A549 (cell line): ENCODE data around the gene ZNF425. TPM values are rescaled to one million over a fixed set of nuclear protein-coding genes. Genes with fewer than 3 reads are reported as not detected.

ENCODE experiments used
- BCL3 ChIP-seq: fragments of >200 bp; sonication (Bioruptor Twin); formaldehyde crosslinking; IDR thresholded peaks from 3 replicates; pipeline ENCODE4 v1.6.1; 2016
- CBX8 ChIP-seq: fragments of 200-600 bp; sonication (generic); IDR thresholded peaks from 2 replicates; pipeline ENCODE4 v1.6.1; 2016
- CEBPB ChIP-seq, 2 experiments: fragments of >200 bp in 1 of 2; sonication (Bioruptor Twin) in 1 of 2; formaldehyde crosslinking in 1 of 2; IDR thresholded peaks; 2 replicates each; pipeline ENCODE4 v1.6.1; 2012 to 2016
- CHD2 ChIP-seq: fragments of 150-350 bp; IDR thresholded peaks from 2 replicates; pipeline ENCODE4 v1.6.1; 2014; ENCODE audit warnings: low read length; ENCODE audit not compliant: partially characterized antibody
- CHD4 ChIP-seq: fragments of 200-600 bp; sonication (generic); IDR thresholded peaks from 2 replicates; pipeline ENCODE4 v1.6.1; 2016; ENCODE audit warnings: antibody characterized with exemption, mild to moderate bottlenecking, borderline replicate concordance
- CTCF ChIP-seq: fragments of >200 bp; sonication (Bioruptor Twin); formaldehyde crosslinking; IDR thresholded peaks from 3 replicates; pipeline ENCODE4 v1.5.1; 2016
- E2F6 ChIP-seq: IDR thresholded peaks from 2 replicates; pipeline ENCODE4 v1.6.1; 2012; ENCODE audit warnings: low read depth, borderline replicate concordance
- EHF ChIP-seq: fragments of 250-450 bp; sonication (Bioruptor Pico); IDR thresholded peaks from 2 replicates; pipeline ENCODE4 v1.5.0; 2020; ENCODE audit warnings: mild to moderate bottlenecking
- ELK1 ChIP-seq: fragments of 150-350 bp; IDR thresholded peaks from 2 replicates; pipeline ENCODE4 v1.6.1; 2014; ENCODE audit warnings: low read depth, mild to moderate bottlenecking, low read length
- EP300 ChIP-seq, 2 experiments: fragments of >200 bp; sonication (Bioruptor Twin); formaldehyde crosslinking; IDR thresholded peaks; 2 replicates in 1 of 2; 3 replicates in 1 of 2; pipeline ENCODE4 v1.6.1; 2016 to 2017
- ESRRA ChIP-seq: fragments of 150-350 bp; IDR thresholded peaks from 2 replicates; pipeline ENCODE4 v1.6.1; 2014; ENCODE audit warnings: mild to moderate bottlenecking, low read length, borderline replicate concordance
- FOSB ChIP-seq: fragments of 250-450 bp; sonication (Bioruptor Pico); IDR thresholded peaks from 2 replicates; pipeline ENCODE4 v1.5.0; 2020; ENCODE audit warnings: mild to moderate bottlenecking, moderate library complexity
- FOSL2 ChIP-seq, 2 experiments: fragments of 450-650 bp in 1 of 2; fragments of >200 bp in 1 of 2; sonication (Bioruptor Twin) in 1 of 2; formaldehyde crosslinking; IDR thresholded peaks; 2 replicates each; pipeline versions ENCODE4 v1.5.0 to v1.6.1; 2016 to 2020; ENCODE audit warnings: mild to moderate bottlenecking in 1 of 2, moderate library complexity in 1 of 2
- FOXS1 ChIP-seq: fragments of 250-450 bp; sonication (Bioruptor Pico); IDR thresholded peaks from 2 replicates; pipeline ENCODE4 v1.5.0; 2020; ENCODE audit warnings: mild to moderate bottlenecking, moderate library complexity
- HES2 ChIP-seq: fragments of >200 bp; sonication (Bioruptor Twin); formaldehyde crosslinking; IDR thresholded peaks from 2 replicates; pipeline ENCODE4 v1.6.1; 2016
- HEYL ChIP-seq: fragments of 250-450 bp; sonication (Bioruptor Pico); IDR thresholded peaks from 2 replicates; pipeline ENCODE4 v1.8.0; 2021; ENCODE audit warnings: mild to moderate bottlenecking, moderate library complexity
- HMGXB4 ChIP-seq: fragments of 250-450 bp; sonication (Bioruptor Pico); IDR thresholded peaks from 2 replicates; pipeline ENCODE4 v1.5.0; 2021; ENCODE audit warnings: mild to moderate bottlenecking, moderate library complexity, borderline replicate concordance
- HOXA7 ChIP-seq: fragments of 250-450 bp; sonication (Bioruptor Pico); IDR thresholded peaks from 2 replicates; pipeline ENCODE4 v1.5.0; 2020; ENCODE audit warnings: mild to moderate bottlenecking, moderate library complexity
- HOXB13 ChIP-seq: fragments of 250-450 bp; sonication (Bioruptor Pico); IDR thresholded peaks from 2 replicates; pipeline ENCODE4 v1.5.0; 2020; ENCODE audit warnings: low read depth, mild to moderate bottlenecking, moderate library complexity
- JUNB ChIP-seq: fragments of >200 bp; sonication (Bioruptor Twin); formaldehyde crosslinking; IDR thresholded peaks from 2 replicates; pipeline ENCODE4 v1.6.1; 2016
- KDM1A ChIP-seq: fragments of 200-600 bp; sonication (generic); IDR thresholded peaks from 2 replicates; pipeline ENCODE4 v1.6.1; 2016; ENCODE audit warnings: low read depth, mild to moderate bottlenecking
- KDM5A ChIP-seq: fragments of 200-600 bp; sonication (generic); IDR thresholded peaks from 2 replicates; pipeline ENCODE4 v1.6.1; 2016; ENCODE audit warnings: antibody characterized with exemption, mild to moderate bottlenecking
- MAFK ChIP-seq: fragments of 450-650 bp; IDR thresholded peaks from 2 replicates; pipeline ENCODE4 v1.6.1; 2014; ENCODE audit not compliant: partially characterized antibody
- MAX ChIP-seq: IDR thresholded peaks from 2 replicates; pipeline ENCODE4 v1.6.1; 2012
- MAZ ChIP-seq: fragments of 150-350 bp; IDR thresholded peaks from 2 replicates; pipeline ENCODE4 v1.6.1; 2014; ENCODE audit warnings: antibody characterized with exemption, low read depth, low read length, borderline replicate concordance
- MYC ChIP-seq: IDR thresholded peaks from 2 replicates; pipeline ENCODE4 v1.6.1; 2012; ENCODE audit warnings: mild to moderate bottlenecking, inconsistent platforms, low read length, improper control_type of control experiment, borderline replicate concordance
- NFE2L2 ChIP-seq: fragments of 150-350 bp; conservative IDR thresholded peaks from 2 replicates; pipeline ENCODE4 v1.6.1; 2014; ENCODE audit warnings: low read length
- NPAS2 ChIP-seq: fragments of 250-450 bp; sonication (Bioruptor Pico); IDR thresholded peaks from 2 replicates; pipeline ENCODE4 v1.8.0; 2022; ENCODE audit warnings: mild to moderate bottlenecking, moderate library complexity, borderline replicate concordance
- PHF8 ChIP-seq: fragments of 200-600 bp; sonication (generic); IDR thresholded peaks from 2 replicates; pipeline ENCODE4 v1.6.1; 2016; ENCODE audit warnings: low read depth, mild to moderate bottlenecking, antibody characterized with exemption, moderate library complexity, borderline replicate concordance
- RAD21 ChIP-seq, 2 experiments: fragments of >200 bp in 1 of 2; sonication (Bioruptor Twin) in 1 of 2; formaldehyde crosslinking in 1 of 2; IDR thresholded peaks in 1 of 2; conservative IDR thresholded peaks in 1 of 2; 2 replicates in 1 of 2; 3 replicates in 1 of 2; pipeline ENCODE4 v1.6.1; 2012 to 2018; ENCODE audit warnings: inconsistent platforms in 1 of 2
- RARB ChIP-seq: fragments of 250-450 bp; sonication (Bioruptor Pico); IDR thresholded peaks from 2 replicates; pipeline ENCODE4 v1.8.0; 2021; ENCODE audit warnings: mild to moderate bottlenecking, moderate library complexity
- RCOR1 ChIP-seq: fragments of 150-350 bp; IDR thresholded peaks from 2 replicates; pipeline ENCODE4 v1.6.1; 2014; ENCODE audit warnings: antibody characterized with exemption, low read length, low read depth
- RFX5 ChIP-seq: fragments of 450-650 bp; IDR thresholded peaks from 2 replicates; pipeline ENCODE4 v1.7.1; 2014; ENCODE audit warnings: antibody characterized with exemption, mild to moderate bottlenecking, moderate library complexity
- SREBF2 ChIP-seq: fragments of 450-650 bp; IDR thresholded peaks from 2 replicates; pipeline ENCODE4 v1.6.1; 2014; ENCODE audit warnings: mild to moderate bottlenecking, moderate library complexity
- TP53 ChIP-seq: fragments of 250-450 bp; sonication (Bioruptor Pico); IDR thresholded peaks from 2 replicates; pipeline ENCODE4 v1.5.0; 2021; ENCODE audit warnings: mild to moderate bottlenecking, moderate library complexity
- ZC3H11A ChIP-seq: fragments of 450-650 bp; IDR thresholded peaks from 2 replicates; pipeline ENCODE4 v1.6.1; 2014; ENCODE audit warnings: antibody characterized with exemption, mild to moderate bottlenecking
- ZSCAN20 ChIP-seq: fragments of 250-450 bp; sonication (Bioruptor Pico); IDR thresholded peaks from 2 replicates; pipeline ENCODE4 v1.8.0; 2022; ENCODE audit warnings: mild to moderate bottlenecking, moderate library complexity
- polyA plus RNA-seq, 4 experiments: library from polyadenylated mRNA; depleted of rRNA in 3 of 4; stranded (reverse); fragments of >200 nt; fragmentation: RNase III in 1 of 4; extraction: RNeasy Plus Mini Kit Qiagen cat#74134 plus additional on column Dnase treatment in 1 of 4; gene quantifications; 2 replicates in 3 of 4; 3 replicates in 1 of 4; pipeline ENCODE4 v1.2.3, GENCODE V29; 2011 to 2017

The ZNF425 gene
- polyA plus RNA-seq, 2 of the 4 experiments (the other 2 are of a cell fraction): 0.80 to 1.6 TPM

- TF ChIP-seq ZC3H11A (no peak), TP53 (CRISPR knock-in tag) (no peak), MAFK (no peak), MYC (peak; percentile 48; the same call in 1 of the 2 replicates), HEYL (no peak), CEBPB (IDR thresholded peaks at IDR 0.05) (no peak), HMGXB4 (CRISPR knock-in tag) (no peak), HOXB13 (no peak), SREBF2 (no peak), CTCF (peak; percentile 93), MAZ (no peak), ELK1 (no peak), RAD21 (conservative IDR thresholded peaks at IDR 0.05 in 1 of 2, IDR thresholded peaks at IDR 0.05 in 1 of 2) (no peak; a peak in 1 of 5 replicates), FOSL2 (IDR thresholded peaks at IDR 0.05) (no peak), FOSL2 (CRISPR knock-in tag; IDR thresholded peaks at IDR 0.05) (no peak), MAX (peak; percentile 77), HES2 (no peak), CBX8 (no peak), CHD4 (no peak), NFE2L2 (no peak), KDM1A (no peak), EHF (CRISPR knock-in tag) (no peak), EP300 (IDR thresholded peaks at IDR 0.05) (no peak), RFX5 (no peak), RCOR1 (no peak), ZSCAN20 (CRISPR knock-in tag) (no peak), NPAS2 (CRISPR knock-in tag) (no peak), PHF8 (peak; percentile 6), CHD2 (no peak), FOXS1 (CRISPR knock-in tag) (no peak), BCL3 (no peak), ESRRA (no peak), E2F6 (peak; percentile 17; the same call in 1 of the 2 replicates), HOXA7 (CRISPR knock-in tag) (no peak), RARB (CRISPR knock-in tag) (no peak), FOSB (CRISPR knock-in tag) (no peak), JUNB (no peak), KDM5A (no peak)
Observed at GRCh38 chr7:149147072-149147751, 21.1 kb upstream of the ZNF425 start, which contains the start of gene ZNF398 (continued).
